Neural crest cell (in vitro differentiated cells): ENCODE results near the gene FOXJ3. TPM values are rescaled to one million over a fixed set of nuclear protein-coding genes. Genes with fewer than 3 reads are reported as not detected.

Experiments used
- DNase-seq: peaks from one replicate; pipeline ENCODE4 v3.0.0; 2021; ENCODE audit warnings: low read depth, mixed read lengths, low spot score
- H3K27ac Mint-ChIP-seq: one replicate; pipeline ENCODE4 v1.8.0; 2021; ENCODE audit warnings: mild to moderate bottlenecking, mixed read lengths; ENCODE audit not compliant: unreplicated experiment
- H3K27me3 Mint-ChIP-seq: 2 replicates; pipeline ENCODE4 v1.8.0; 2021; ENCODE audit warnings: low read depth, mild to moderate bottlenecking, mixed read lengths
- H3K36me3 Mint-ChIP-seq: 2 replicates; pipeline ENCODE4 v1.8.0; 2021; ENCODE audit warnings: low read depth, mild to moderate bottlenecking, mixed read lengths
- H3K4me1 Mint-ChIP-seq: 2 replicates; pipeline ENCODE4 v1.8.0; 2021; ENCODE audit warnings: mixed read lengths
- H3K4me3 Mint-ChIP-seq: one replicate; pipeline ENCODE4 v1.8.0; 2021; ENCODE audit warnings: mild to moderate bottlenecking, mixed read lengths
- H3K9me3 Mint-ChIP-seq: 2 replicates; pipeline ENCODE4 v1.8.0; 2021; ENCODE audit warnings: mixed read lengths
- total RNA-seq: library from RNA; stranded (reverse); gene quantifications from 2 replicates; pipeline ENCODE4 v1.2.1, GENCODE V29; 2021
- TF ChIP-seq, protein P1 (sequence below): fragments of 200-600 bp; sonication (generic); conservative IDR thresholded peaks from 2 replicates; pipeline ENCODE4 v1.5.0; 2021; ENCODE audit warnings: antibody characterized with exemption, mild to moderate bottlenecking

The FOXJ3 gene
- total RNA-seq, 1 donor from 2014 or later: 40.2 TPM

DNA sequence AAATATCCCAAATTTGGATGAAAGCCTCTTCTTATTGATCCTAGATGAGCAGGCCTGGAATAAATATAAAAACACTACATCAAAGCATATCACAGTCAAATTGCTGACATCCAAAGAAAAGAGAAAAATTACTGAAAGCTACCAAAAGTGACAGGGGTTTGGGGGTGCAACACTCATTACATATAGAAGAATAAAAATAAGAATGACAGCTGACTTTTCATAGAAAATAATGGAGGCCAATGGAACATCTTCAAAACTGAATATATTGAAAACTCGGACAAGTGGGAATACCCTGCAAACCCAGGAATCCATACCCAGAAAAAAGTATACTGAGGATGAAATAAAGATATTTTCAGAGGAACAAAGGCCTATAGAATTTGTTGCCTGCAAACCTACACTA, 84.0 kb downstream of the FOXJ3 start:
- TF ChIP-seq, protein P1, sequence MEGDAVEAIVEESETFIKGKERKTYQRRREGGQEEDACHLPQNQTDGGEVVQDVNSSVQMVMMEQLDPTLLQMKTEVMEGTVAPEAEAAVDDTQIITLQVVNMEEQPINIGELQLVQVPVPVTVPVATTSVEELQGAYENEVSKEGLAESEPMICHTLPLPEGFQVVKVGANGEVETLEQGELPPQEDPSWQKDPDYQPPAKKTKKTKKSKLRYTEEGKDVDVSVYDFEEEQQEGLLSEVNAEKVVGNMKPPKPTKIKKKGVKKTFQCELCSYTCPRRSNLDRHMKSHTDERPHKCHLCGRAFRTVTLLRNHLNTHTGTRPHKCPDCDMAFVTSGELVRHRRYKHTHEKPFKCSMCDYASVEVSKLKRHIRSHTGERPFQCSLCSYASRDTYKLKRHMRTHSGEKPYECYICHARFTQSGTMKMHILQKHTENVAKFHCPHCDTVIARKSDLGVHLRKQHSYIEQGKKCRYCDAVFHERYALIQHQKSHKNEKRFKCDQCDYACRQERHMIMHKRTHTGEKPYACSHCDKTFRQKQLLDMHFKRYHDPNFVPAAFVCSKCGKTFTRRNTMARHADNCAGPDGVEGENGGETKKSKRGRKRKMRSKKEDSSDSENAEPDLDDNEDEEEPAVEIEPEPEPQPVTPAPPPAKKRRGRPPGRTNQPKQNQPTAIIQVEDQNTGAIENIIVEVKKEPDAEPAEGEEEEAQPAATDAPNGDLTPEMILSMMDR: no peak
- H3K27ac Mint-ChIP-seq: no peak overlapping the region
- H3K9me3 Mint-ChIP-seq: peaks cover 11% of the 10 kb centered on the region
- H3K27me3 Mint-ChIP-seq: no peaks in the 10 kb centered on the region
- H3K4me3 Mint-ChIP-seq: no peak overlapping the region
- H3K36me3 Mint-ChIP-seq: peaks cover 40% of the 10 kb centered on the region
- no peaks in the 10 kb centered on the region for H3K4me1 Mint-ChIP-seq
- DNase-seq: no peak

DNA sequence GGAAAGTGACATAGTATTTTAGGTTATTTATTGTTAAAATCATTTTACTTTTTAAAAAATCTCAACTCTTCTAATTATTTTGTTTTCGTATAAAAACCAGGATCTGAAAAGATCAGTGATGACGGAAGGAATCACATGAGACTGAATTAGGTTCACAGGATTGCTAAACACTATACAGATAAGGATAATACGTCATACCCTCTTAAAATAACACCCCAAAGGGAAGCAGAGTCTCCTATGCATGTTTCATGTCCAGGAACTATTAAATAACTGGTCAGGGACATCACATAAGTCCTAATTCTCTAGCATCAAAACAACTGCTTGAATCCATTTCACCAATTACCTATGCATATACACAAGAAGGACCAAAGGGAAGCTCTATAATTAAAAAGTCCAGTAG, 84.9 kb downstream of the FOXJ3 start:
- peaks cover 46% of the 10 kb centered on the region for H3K36me3 Mint-ChIP-seq
- no peaks in the 10 kb centered on the region for H3K4me1 Mint-ChIP-seq
- H3K27ac Mint-ChIP-seq: no peak overlapping the region
- TF ChIP-seq, protein P1: no peak
- no peak overlapping the region for H3K4me3 Mint-ChIP-seq
- DNase-seq: no peak
- H3K27me3 Mint-ChIP-seq: no peaks in the 10 kb centered on the region
- H3K9me3 Mint-ChIP-seq: peaks cover 11% of the 10 kb centered on the region

DNA sequence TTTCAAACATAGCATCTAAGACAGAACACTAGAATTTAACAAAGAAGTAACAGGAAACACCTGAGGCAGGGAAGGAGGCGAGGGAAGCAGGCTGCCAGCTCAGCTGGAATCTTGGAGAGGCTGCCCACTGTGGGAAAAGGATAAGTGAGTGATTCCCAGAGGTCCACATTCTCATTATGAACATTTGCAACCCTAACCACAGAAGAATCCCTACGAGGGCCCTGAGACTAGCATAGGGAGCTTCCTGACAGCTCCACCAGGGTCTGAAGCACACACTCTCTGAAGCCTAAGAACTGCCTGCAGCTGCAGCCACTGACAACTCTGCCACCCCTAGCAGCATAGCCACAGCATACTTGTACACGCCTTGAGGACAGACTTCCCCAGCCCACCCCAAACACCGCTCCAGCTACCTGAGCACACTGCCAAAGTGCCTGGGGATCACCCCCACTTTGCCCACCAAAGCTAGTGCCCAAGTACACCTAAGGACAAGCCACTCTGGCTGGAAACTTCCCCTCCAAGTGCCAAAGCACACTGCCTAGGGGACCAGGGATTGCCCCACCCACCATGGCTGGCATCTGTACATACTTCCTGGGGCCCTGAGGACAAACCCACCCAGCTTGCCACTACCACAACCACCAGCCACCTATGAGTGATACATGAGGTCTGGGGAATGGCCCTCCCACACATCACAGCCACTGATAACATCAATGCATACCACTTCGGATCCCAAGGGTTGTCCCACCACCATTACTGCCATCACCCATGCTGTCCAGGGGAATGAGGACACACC, 93.9 kb downstream of the FOXJ3 start:
- no peak overlapping the region for H3K27ac Mint-ChIP-seq
- H3K4me3 Mint-ChIP-seq: no peak overlapping the region
- H3K9me3 Mint-ChIP-seq: peaks cover 26% of the 10 kb centered on the region
- H3K36me3 Mint-ChIP-seq: peaks cover 78% of the 10 kb centered on the region
- H3K27me3 Mint-ChIP-seq: no peaks in the 10 kb centered on the region
- peaks cover 4% of the 10 kb centered on the region for H3K4me1 Mint-ChIP-seq
- TF ChIP-seq, protein P1: no peak
- no peak for DNase-seq

DNA sequence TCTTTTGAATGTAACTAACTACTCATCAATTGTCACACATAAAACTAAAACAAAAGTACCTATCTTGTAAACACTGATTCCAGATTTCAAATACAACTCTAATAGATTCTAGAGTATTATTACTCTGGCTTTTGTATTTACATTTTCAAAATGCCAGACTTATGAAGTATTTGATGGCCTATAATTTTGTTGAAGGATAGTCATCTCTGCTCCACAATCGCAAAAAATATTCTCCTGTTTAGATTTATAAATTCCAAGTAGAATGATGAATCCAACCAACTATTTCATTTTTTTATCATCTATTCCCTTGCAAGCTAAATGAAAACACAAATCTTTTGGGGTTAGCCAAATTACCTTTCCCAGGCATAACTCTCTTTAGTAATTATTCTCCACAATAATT, 95.5 kb downstream of the FOXJ3 start:
- DNase-seq: no peak
- H3K4me1 Mint-ChIP-seq: peaks cover 4% of the 10 kb centered on the region
- H3K9me3 Mint-ChIP-seq: peaks cover 22% of the 10 kb centered on the region
- H3K4me3 Mint-ChIP-seq: no peak overlapping the region
- H3K36me3 Mint-ChIP-seq: peaks cover 74% of the 10 kb centered on the region
- TF ChIP-seq, protein P1: no peak
- H3K27ac Mint-ChIP-seq: no peak overlapping the region
- no peaks in the 10 kb centered on the region for H3K27me3 Mint-ChIP-seq

DNA sequence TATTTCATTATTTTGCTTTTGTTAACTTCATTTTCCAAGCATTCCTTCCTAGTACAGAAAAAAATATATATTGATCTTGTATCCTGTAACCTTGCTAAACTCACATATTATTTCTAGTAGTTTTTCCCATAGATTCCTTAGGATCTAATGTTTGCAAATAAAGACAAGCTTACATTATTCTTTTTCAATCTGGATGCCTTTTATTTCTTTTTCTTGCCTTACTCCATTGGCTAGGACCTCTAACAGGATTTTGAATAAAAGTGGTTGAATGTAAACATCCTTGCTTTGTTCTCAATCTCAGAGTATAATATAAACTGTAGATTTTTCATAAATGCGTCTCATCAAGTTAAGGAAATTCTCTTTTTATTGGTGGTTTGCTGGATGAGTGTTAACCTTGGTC, 96.0 kb downstream of the FOXJ3 start:
- Mint-ChIP-seq H3K36me3 (peaks cover 74% of the 10 kb centered on the region), H3K27ac (no peak overlapping the region), H3K4me3 (no peak overlapping the region), H3K4me1 (peaks cover 4% of the 10 kb centered on the region), H3K9me3 (peaks cover 23% of the 10 kb centered on the region), H3K27me3 (no peaks in the 10 kb centered on the region)
- TF ChIP-seq, protein P1: no peak
- DNase-seq: no peak
